Measurements from ENCODE around the gene PGBD5. TPM values are rescaled to one million over a fixed set of nuclear protein-coding genes. Genes with fewer than 3 reads are reported as not detected.
A peak's percentile ranks its signal among the peaks of the same experiment; 100 is the strongest.

Gene PGBD5
- polyA plus RNA-seq, 4 donors, result under 0.01 to 1.0 (median 0.48) TPM

GRCh38 chr1:230430499-230430898 is 4.4 kb upstream of the PGBD5 start:
- Histone ChIP-seq H3K27ac (ENCODE audit: low read depth in 1 of 3, low read length in 2 of 3) (no peak overlapping the region), H3K4me1 (ENCODE audit: control insufficient read depth in 3 of 3, insufficient read depth in 2 of 3, low read depth in 1 of 3, low read length in 2 of 3) (peaks cover 0 to 1% (median 0%) of the 10 kb centered on the region in 3 donors), H3K36me3 (ENCODE audit: control insufficient read depth in 3 of 3, insufficient read depth in 2 of 3, low read depth in 1 of 3, low read length in 3 of 3) (no peaks in the 10 kb centered on the region), H3K4me3 (ENCODE audit: low read depth in 1 of 3, low read length in 3 of 3) (no peak overlapping the region), H3K27me3 (ENCODE audit: control insufficient read depth in 3 of 3, insufficient read depth in 3 of 3, low read length in 3 of 3) (peaks cover 0 to 13% (median 6%) of the 10 kb centered on the region in 3 donors), H3K9me3 (ENCODE audit: control insufficient read depth in 2 of 2, insufficient read depth in 1 of 2, low read depth in 1 of 2, low read length in 1 of 2) (no peaks in the 10 kb centered on the region)
- DNase-seq (no peak), FAIRE-seq (no peak)
- WGBS, 3 donors, result 34 to 83% (median 68%) methylated on average over 1 of the region's 1 CpG

- H3K9me3 ChIP-seq (ENCODE audit: control insufficient read depth in 2 of 2, insufficient read depth in 1 of 2, low read depth in 1 of 2, low read length in 1 of 2), result no peaks in the 10 kb centered on the region
- FAIRE-seq (no peak), DNase-seq (no peak)
- no peaks in the 10 kb centered on the region for H3K36me3 ChIP-seq (ENCODE audit: control insufficient read depth in 3 of 3, insufficient read depth in 2 of 3, low read depth in 1 of 3, low read length in 3 of 3)
- WGBS, 3 donors, result 83 to 90% (median 86%) methylated on average over 2 of the region's 2 CpGs
- no peak overlapping the region for H3K27ac ChIP-seq (ENCODE audit: low read depth in 1 of 3, low read length in 2 of 3)
- peaks cover 0 to 5% (median 2%) of the 10 kb centered on the region in 3 donors for H3K4me1 ChIP-seq (ENCODE audit: control insufficient read depth in 3 of 3, insufficient read depth in 2 of 3, low read depth in 1 of 3, low read length in 2 of 3)
- no peak overlapping the region for H3K4me3 ChIP-seq (ENCODE audit: low read depth in 1 of 3, low read length in 3 of 3)
- H3K27me3 ChIP-seq (ENCODE audit: control insufficient read depth in 3 of 3, insufficient read depth in 3 of 3, low read length in 3 of 3), result peaks cover 3 to 24% (median 16%) of the 10 kb centered on the region in 3 donors
These were observed 3.1 kb upstream of the PGBD5 start for GRCh38 chr1:230429067-230429735.

GRCh38 chr1:230427981-230428380 is 1.8 kb upstream of the PGBD5 start:
- Histone ChIP-seq H3K27me3 (ENCODE audit: control insufficient read depth in 3 of 3, insufficient read depth in 3 of 3, low read length in 3 of 3) (peaks cover 3 to 37% (median 20%) of the 10 kb centered on the region in 3 donors), H3K27ac (ENCODE audit: low read depth in 1 of 3, low read length in 2 of 3) (no peak overlapping the region), H3K36me3 (ENCODE audit: control insufficient read depth in 3 of 3, insufficient read depth in 2 of 3, low read depth in 1 of 3, low read length in 3 of 3) (no peaks in the 10 kb centered on the region), H3K4me3 (ENCODE audit: low read depth in 1 of 3, low read length in 3 of 3) (no peak overlapping the region), H3K4me1 (ENCODE audit: control insufficient read depth in 3 of 3, insufficient read depth in 2 of 3, low read depth in 1 of 3, low read length in 2 of 3) (peaks cover 0 to 5% (median 2%) of the 10 kb centered on the region in 3 donors), H3K9me3 (ENCODE audit: control insufficient read depth in 2 of 2, insufficient read depth in 1 of 2, low read depth in 1 of 2, low read length in 1 of 2) (no peaks in the 10 kb centered on the region)
- DNase-seq (no peak), FAIRE-seq (no peak)
- WGBS, 3 donors, result 12 to 36% (median 31%) methylated on average over 3 of the region's 3 CpGs

- Histone ChIP-seq H3K27me3 (ENCODE audit: control insufficient read depth in 3 of 3, insufficient read depth in 3 of 3, low read length in 3 of 3) (peaks cover 3 to 44% (median 24%) of the 10 kb centered on the region in 3 donors), H3K4me3 (ENCODE audit: low read depth in 1 of 3, low read length in 3 of 3) (no peak overlapping the region), H3K9me3 (ENCODE audit: control insufficient read depth in 2 of 2, insufficient read depth in 1 of 2, low read depth in 1 of 2, low read length in 1 of 2) (no peaks in the 10 kb centered on the region), H3K4me1 (ENCODE audit: control insufficient read depth in 3 of 3, insufficient read depth in 2 of 3, low read depth in 1 of 3, low read length in 2 of 3) (peaks cover 0 to 5% (median 2%) of the 10 kb centered on the region in 3 donors), H3K36me3 (ENCODE audit: control insufficient read depth in 3 of 3, insufficient read depth in 2 of 3, low read depth in 1 of 3, low read length in 3 of 3) (no peaks in the 10 kb centered on the region), H3K27ac (ENCODE audit: low read depth in 1 of 3, low read length in 2 of 3) (no peak overlapping the region)
- 49 to 61% (median 57%) methylated on average over 11 of the region's 11 CpGs for WGBS, 3 donors
- no peak for FAIRE-seq
- no peak for DNase-seq
These were observed 1.2 kb upstream of the PGBD5 start for GRCh38 chr1:230427094-230427876.

- no peak for FAIRE-seq
- H3K27me3 ChIP-seq (ENCODE audit: control insufficient read depth in 3 of 3, insufficient read depth in 3 of 3, low read length in 3 of 3), result peaks cover 3 to 51% (median 33%) of the 10 kb centered on the region in 3 donors
- H3K4me3 ChIP-seq (ENCODE audit: low read depth in 1 of 3, low read length in 3 of 3), result peak overlapping the region; percentile 37 to 65 (median 45)
- H3K4me1 ChIP-seq (ENCODE audit: control insufficient read depth in 3 of 3, insufficient read depth in 2 of 3, low read depth in 1 of 3, low read length in 2 of 3), result peaks cover 0 to 5% (median 2%) of the 10 kb centered on the region in 3 donors
- no peak overlapping the region for H3K27ac ChIP-seq (ENCODE audit: low read depth in 1 of 3, low read length in 2 of 3)
- H3K36me3 ChIP-seq (ENCODE audit: control insufficient read depth in 3 of 3, insufficient read depth in 2 of 3, low read depth in 1 of 3, low read length in 3 of 3), result no peaks in the 10 kb centered on the region
- 1 to 3% (median 3%) methylated on average over 59 to 108 of the region's 108 CpGs for WGBS, 3 donors
- DNase-seq, result peak in 1 of 2 donors; percentile 30
- H3K9me3 ChIP-seq (ENCODE audit: control insufficient read depth in 2 of 2, insufficient read depth in 1 of 2, low read depth in 1 of 2, low read length in 1 of 2), result peaks cover 0 to under 1% of the 10 kb centered on the region in 2 donors
These were observed 660 bp downstream of the PGBD5 start for GRCh38 chr1:230425252-230426091.

- 4 to 9% (median 7%) methylated on average over 33 of the region's 33 CpGs for WGBS, 3 donors
- FAIRE-seq, result no peak
These were observed 1.5 kb downstream of the PGBD5 start for GRCh38 chr1:230424391-230425251.

GRCh38 chr1:230423951-230424350 is 2.2 kb downstream of the PGBD5 start:
- 66 to 81% (median 70%) methylated on average over 4 of the region's 4 CpGs for WGBS, 3 donors
- H3K4me3 ChIP-seq (ENCODE audit: low read depth in 1 of 3, low read length in 3 of 3), result no peak overlapping the region

More at GRCh38 chr1:230424391-230425251, 1.5 kb downstream of the PGBD5 start:
- Histone ChIP-seq H3K9me3 (ENCODE audit: control insufficient read depth in 2 of 2, insufficient read depth in 1 of 2, low read depth in 1 of 2, low read length in 1 of 2) (peaks cover 0 to 3% of the 10 kb centered on the region in 2 donors), H3K4me1 (ENCODE audit: control insufficient read depth in 3 of 3, insufficient read depth in 2 of 3, low read depth in 1 of 3, low read length in 2 of 3) (peaks cover 0 to 5% (median 2%) of the 10 kb centered on the region in 3 donors), H3K36me3 (ENCODE audit: control insufficient read depth in 3 of 3, insufficient read depth in 2 of 3, low read depth in 1 of 3, low read length in 3 of 3) (no peaks in the 10 kb centered on the region), H3K27ac (ENCODE audit: low read depth in 1 of 3, low read length in 2 of 3) (no peak overlapping the region), H3K4me3 (ENCODE audit: low read depth in 1 of 3, low read length in 3 of 3) (peak overlapping the region in 1 of 3 donors; percentile 37), H3K27me3 (ENCODE audit: control insufficient read depth in 3 of 3, insufficient read depth in 3 of 3, low read length in 3 of 3) (peaks cover 3 to 51% (median 33%) of the 10 kb centered on the region in 3 donors)
- peak in 1 of 2 donors; percentile 19 for DNase-seq

More at GRCh38 chr1:230423951-230424350, 2.2 kb downstream of the PGBD5 start:
- no peaks in the 10 kb centered on the region for H3K36me3 ChIP-seq (ENCODE audit: control insufficient read depth in 3 of 3, insufficient read depth in 2 of 3, low read depth in 1 of 3, low read length in 3 of 3)
- peaks cover 0 to 3% of the 10 kb centered on the region in 2 donors for H3K9me3 ChIP-seq (ENCODE audit: control insufficient read depth in 2 of 2, insufficient read depth in 1 of 2, low read depth in 1 of 2, low read length in 1 of 2)
- DNase-seq, result no peak
- H3K4me1 ChIP-seq (ENCODE audit: control insufficient read depth in 3 of 3, insufficient read depth in 2 of 3, low read depth in 1 of 3, low read length in 2 of 3), result peaks cover 0 to 5% (median 2%) of the 10 kb centered on the region in 3 donors
- H3K27ac ChIP-seq (ENCODE audit: low read depth in 1 of 3, low read length in 2 of 3), result no peak overlapping the region
- no peak for FAIRE-seq
- H3K27me3 ChIP-seq (ENCODE audit: control insufficient read depth in 3 of 3, insufficient read depth in 3 of 3, low read length in 3 of 3), result peaks cover 3 to 49% (median 31%) of the 10 kb centered on the region in 3 donors

All from small intestine (tissue), 7 donors.